Measurements from ENCODE around the gene R3HDML. TPM values are rescaled to one million over a fixed set of nuclear protein-coding genes. Genes with fewer than 3 reads are reported as not detected.
A peak's percentile ranks its signal among the peaks of the same experiment; 100 is the strongest.

The R3HDML gene
- total and polyA plus RNA-seq, 2 of the 13 experiments (the other 11 are each of a cell fraction or from before 2014, with no cell fraction given): not detected

DNA sequence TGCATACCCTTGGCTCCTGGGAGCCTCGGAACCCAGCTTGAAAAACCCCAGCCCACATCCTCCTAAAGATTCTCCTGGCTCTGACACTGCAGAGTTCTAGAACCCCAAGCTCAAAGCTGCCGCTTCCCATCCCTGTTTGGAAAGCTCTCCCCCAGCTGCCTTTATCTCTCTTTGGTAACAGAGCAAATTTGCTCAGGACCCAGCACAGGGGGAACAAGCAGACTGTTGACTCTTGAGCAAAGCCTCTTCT is 57.5 kb downstream of the R3HDML start (continued):
- TF ChIP-seq ZNF772 (CRISPR knock-in tag; IDR thresholded peaks at IDR 0.05) (peak; percentile 99), JUNB (CRISPR knock-in tag; IDR thresholded peaks at IDR 0.05; ENCODE audit: borderline replicate concordance) (0 out of 2 replicates have a peak, but pooled peaks have one; percentile 77), ZNF720 (CRISPR knock-in tag; IDR thresholded peaks at IDR 0.05) (0 out of 2 replicates have a peak, but pooled peaks have one; percentile 70), SP1 (IDR thresholded peaks at IDR 0.05) (no peak), SP1 (CRISPR knock-in tag; IDR thresholded peaks at IDR 0.05) (peak; percentile 66; the same call in 1 of the 2 replicates), BCLAF1 (IDR thresholded peaks at IDR 0.05) (no peak), TOPORS (CRISPR knock-in tag; IDR thresholded peaks at IDR 0.05) (no peak), NR2F6 (IDR thresholded peaks at IDR 0.05) (peak; percentile 99; the same call in 1 of the 2 replicates), NR2F6 (CRISPR knock-in tag; IDR thresholded peaks at IDR 0.05) (no peak; the same call in 1 of the 2 replicates), FUBP1 (CRISPR knock-in tag; IDR thresholded peaks at IDR 0.05; ENCODE audit: borderline replicate concordance) (no peak), SOX5 (CRISPR knock-in tag; IDR thresholded peaks at IDR 0.05; ENCODE audit: borderline replicate concordance) (peak; percentile 97; the same call in 1 of the 2 replicates), HMGXB3 (CRISPR knock-in tag; IDR thresholded peaks at IDR 0.05; ENCODE audit: borderline replicate concordance) (peak; percentile 91; the same call in 1 of the 2 replicates)
- TF ChIP-seq, protein P1, sequence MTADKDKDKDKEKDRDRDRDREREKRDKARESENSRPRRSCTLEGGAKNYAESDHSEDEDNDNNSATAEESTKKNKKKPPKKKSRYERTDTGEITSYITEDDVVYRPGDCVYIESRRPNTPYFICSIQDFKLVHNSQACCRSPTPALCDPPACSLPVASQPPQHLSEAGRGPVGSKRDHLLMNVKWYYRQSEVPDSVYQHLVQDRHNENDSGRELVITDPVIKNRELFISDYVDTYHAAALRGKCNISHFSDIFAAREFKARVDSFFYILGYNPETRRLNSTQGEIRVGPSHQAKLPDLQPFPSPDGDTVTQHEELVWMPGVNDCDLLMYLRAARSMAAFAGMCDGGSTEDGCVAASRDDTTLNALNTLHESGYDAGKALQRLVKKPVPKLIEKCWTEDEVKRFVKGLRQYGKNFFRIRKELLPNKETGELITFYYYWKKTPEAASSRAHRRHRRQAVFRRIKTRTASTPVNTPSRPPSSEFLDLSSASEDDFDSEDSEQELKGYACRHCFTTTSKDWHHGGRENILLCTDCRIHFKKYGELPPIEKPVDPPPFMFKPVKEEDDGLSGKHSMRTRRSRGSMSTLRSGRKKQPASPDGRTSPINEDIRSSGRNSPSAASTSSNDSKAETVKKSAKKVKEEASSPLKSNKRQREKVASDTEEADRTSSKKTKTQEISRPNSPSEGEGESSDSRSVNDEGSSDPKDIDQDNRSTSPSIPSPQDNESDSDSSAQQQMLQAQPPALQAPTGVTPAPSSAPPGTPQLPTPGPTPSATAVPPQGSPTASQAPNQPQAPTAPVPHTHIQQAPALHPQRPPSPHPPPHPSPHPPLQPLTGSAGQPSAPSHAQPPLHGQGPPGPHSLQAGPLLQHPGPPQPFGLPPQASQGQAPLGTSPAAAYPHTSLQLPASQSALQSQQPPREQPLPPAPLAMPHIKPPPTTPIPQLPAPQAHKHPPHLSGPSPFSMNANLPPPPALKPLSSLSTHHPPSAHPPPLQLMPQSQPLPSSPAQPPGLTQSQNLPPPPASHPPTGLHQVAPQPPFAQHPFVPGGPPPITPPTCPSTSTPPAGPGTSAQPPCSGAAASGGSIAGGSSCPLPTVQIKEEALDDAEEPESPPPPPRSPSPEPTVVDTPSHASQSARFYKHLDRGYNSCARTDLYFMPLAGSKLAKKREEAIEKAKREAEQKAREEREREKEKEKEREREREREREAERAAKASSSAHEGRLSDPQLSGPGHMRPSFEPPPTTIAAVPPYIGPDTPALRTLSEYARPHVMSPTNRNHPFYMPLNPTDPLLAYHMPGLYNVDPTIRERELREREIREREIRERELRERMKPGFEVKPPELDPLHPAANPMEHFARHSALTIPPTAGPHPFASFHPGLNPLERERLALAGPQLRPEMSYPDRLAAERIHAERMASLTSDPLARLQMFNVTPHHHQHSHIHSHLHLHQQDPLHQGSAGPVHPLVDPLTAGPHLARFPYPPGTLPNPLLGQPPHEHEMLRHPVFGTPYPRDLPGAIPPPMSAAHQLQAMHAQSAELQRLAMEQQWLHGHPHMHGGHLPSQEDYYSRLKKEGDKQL (CRISPR knock-in tag; IDR thresholded peaks at IDR 0.05; ENCODE audit: low read depth): no peak; the same call in none of the 2 replicates
- TF ChIP-seq, protein P2, sequence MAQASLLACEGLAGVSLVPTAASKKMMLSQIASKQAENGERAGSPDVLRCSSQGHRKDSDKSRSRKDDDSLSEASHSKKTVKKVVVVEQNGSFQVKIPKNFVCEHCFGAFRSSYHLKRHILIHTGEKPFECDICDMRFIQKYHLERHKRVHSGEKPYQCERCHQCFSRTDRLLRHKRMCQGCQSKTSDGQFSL (CRISPR knock-in tag; IDR thresholded peaks at IDR 0.05): peak; percentile 85
- TF ChIP-seq, protein P3, sequence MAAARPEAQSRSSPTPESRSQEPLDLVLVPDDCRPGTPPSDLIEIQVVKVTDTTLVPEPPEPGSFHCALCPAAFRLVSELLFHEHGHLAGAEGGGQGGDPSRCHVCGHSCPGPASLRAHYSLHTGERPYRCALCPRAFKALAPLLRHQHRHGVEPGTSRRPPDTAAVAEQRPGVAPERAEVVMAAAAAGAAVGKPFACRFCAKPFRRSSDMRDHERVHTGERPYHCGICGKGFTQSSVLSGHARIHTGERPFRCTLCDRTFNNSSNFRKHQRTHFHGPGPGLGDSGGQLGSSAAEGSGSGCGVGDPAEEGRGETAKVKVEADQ (CRISPR knock-in tag; IDR thresholded peaks at IDR 0.05; ENCODE audit: borderline replicate concordance): no peak

Data from HepG2 (cell line).